GM19238 (cell line): ENCODE results near the gene ISCU.
A peak's percentile ranks its signal among the peaks of the same experiment; 100 is the strongest.
"Not testable (repeated sequence)": the region's sequence is repeated elsewhere in the genome, so short reads cannot be mapped to it uniquely, and the experiment has no call there.

Experiments
- DNase-seq: peaks from one replicate; pipeline ENCODE4 v3.0.0; 2011; ENCODE audit warnings: low spot score; ENCODE audit not compliant: insufficient read length

The ISCU gene

GRCh38 chr12:108618079-108618952 lies 55.9 kb downstream of the ISCU start:
- DNase-seq = peak; percentile 79

GRCh38 chr12:108618953-108619274 lies 56.5 kb downstream of the ISCU start:
- DNase-seq = not testable (repeated sequence)
